Panc1 (cell line): ENCODE data around the gene GNRHR. TPM values are rescaled to one million over a fixed set of nuclear protein-coding genes. Genes with fewer than 3 reads are reported as not detected.

Experiments used
- ATAC-seq: fragments of 200-7000 bp; cut with Tn5 transposase; 2 replicates; pipeline ENCODE4 v1.9.1; 2020; ENCODE audit warnings: mild to moderate bottlenecking, moderate library complexity
- BruUV-seq: library from RNA; stranded (reverse); fragments of 400-500 nt; replicated peaks from 2 replicates; lab custom pipeline; 2021; lab: Mats Ljungman, UMichigan
- CTCF ChIA-PET: fragments of 300-600 bp; sonication (Branson Sonifier 250); formaldehyde crosslinking; loops from one replicate; lab custom pipeline; 2022; ENCODE audit warnings: antibody characterized with exemption; lab: Charles Lee
- POLR2A ChIA-PET: fragments of 300-600 bp; sonication (Branson Sonifier 250); formaldehyde crosslinking; loops from one replicate; lab custom pipeline; 2022; ENCODE audit warnings: antibody characterized with exemption; lab: Charles Lee
- DNase-seq: peaks from one replicate; pipeline ENCODE4 v3.0.0-alpha.2; 2010; ENCODE audit warnings: low read depth, low spot score
- H3K27ac ChIP-seq: 2 replicates; pipeline ENCODE4 v1.5.1; 2011; ENCODE audit warnings: mild to moderate bottlenecking, low read length, inconsistent platforms
- H3K27me3 ChIP-seq: fragments of 200-500 bp; sonication (Bioruptor generic); 2 replicates; pipeline ENCODE4 v1.6.0; 2014; ENCODE audit warnings: low read length, inconsistent platforms; ENCODE audit not compliant: control insufficient read depth, insufficient read depth
- H3K36me3 ChIP-seq: fragments of 200-500 bp; sonication (Bioruptor generic); 2 replicates; pipeline ENCODE4 v1.5.1; 2014; ENCODE audit warnings: inconsistent platforms, mild to moderate bottlenecking, low read length, moderate library complexity; ENCODE audit not compliant: control insufficient read depth, insufficient read depth
- H3K4me1 ChIP-seq: 2 replicates; pipeline ENCODE4 v1.5.1; 2011; ENCODE audit warnings: inconsistent platforms, mild to moderate bottlenecking, low read length, moderate library complexity; ENCODE audit not compliant: control insufficient read depth, insufficient read depth
- H3K4me3 ChIP-seq, 2 experiments: 2 replicates each; pipeline ENCODE4 v1.5.1; 2011 to 2012; ENCODE audit warnings: low read depth in 2 of 2, low read length in 2 of 2, mild to moderate bottlenecking in 2 of 2, inconsistent platforms in 1 of 2, moderate library complexity in 1 of 2
- H3K9me3 ChIP-seq: fragments of 200-500 bp; sonication (Bioruptor generic); 2 replicates; pipeline ENCODE4 v1.5.1; 2014; ENCODE audit warnings: low read depth, mild to moderate bottlenecking, inconsistent platforms, low read length, moderate library complexity; ENCODE audit not compliant: control insufficient read depth, insufficient read depth
- POLR2AphosphoS5 ChIP-seq: IDR thresholded peaks from 2 replicates; pipeline ENCODE4 v1.6.1; 2012; ENCODE audit warnings: mild to moderate bottlenecking, low read depth, low read length, moderate library complexity
- SIN3A ChIP-seq: IDR thresholded peaks from 2 replicates; pipeline ENCODE4 v1.6.1; 2012; ENCODE audit warnings: low read depth, mild to moderate bottlenecking, low read length, moderate library complexity, borderline replicate concordance; ENCODE audit not compliant: insufficient read depth
- TCF7L2 ChIP-seq: IDR thresholded peaks from 2 replicates; pipeline ENCODE4 v1.6.1; 2011; ENCODE audit warnings: mild to moderate bottlenecking, low read depth, low read length, inconsistent platforms
- in situ Hi-C: cut with HindIII; loops from 2 replicates; pipeline ENCODE4 v1.10.0; 2016; ENCODE audit warnings: low sequenced_read_pairs, low pct_unique_long_range_greater_than_20kb
- intact Hi-C: fragments of 100-400 bp; cut with micrococcal nuclease; formaldehyde crosslinking; loops from one replicate; pipeline ENCODE4 v1.10.0; 2022; ENCODE audit not compliant: unreplicated experiment
- total RNA-seq: library from RNA; stranded (reverse); gene quantifications from one replicate; pipeline ENCODE4 v1.2.1, GENCODE V29; 2021; ENCODE audit not compliant: unreplicated experiment
- TF ChIP-seq, protein P1 (sequence below), 2 experiments: IDR thresholded peaks; 2 replicates each; pipeline ENCODE4 v1.6.1; 2011 to 2012; ENCODE audit warnings: low read depth in 2 of 2, control low read depth in 1 of 2, low read length in 1 of 2, mild to moderate bottlenecking in 1 of 2, moderate library complexity in 1 of 2; ENCODE audit not compliant: insufficient read depth in 1 of 2
- TF ChIP-seq, protein P2 (sequence below): fragments of 450-650 bp; IDR thresholded peaks from 2 replicates; pipeline ENCODE4 v1.5.1; 2017; ENCODE audit warnings: mild to moderate bottlenecking

Gene GNRHR
- total RNA-seq, 1 experiment from 2014 or later = not detected

DNA sequence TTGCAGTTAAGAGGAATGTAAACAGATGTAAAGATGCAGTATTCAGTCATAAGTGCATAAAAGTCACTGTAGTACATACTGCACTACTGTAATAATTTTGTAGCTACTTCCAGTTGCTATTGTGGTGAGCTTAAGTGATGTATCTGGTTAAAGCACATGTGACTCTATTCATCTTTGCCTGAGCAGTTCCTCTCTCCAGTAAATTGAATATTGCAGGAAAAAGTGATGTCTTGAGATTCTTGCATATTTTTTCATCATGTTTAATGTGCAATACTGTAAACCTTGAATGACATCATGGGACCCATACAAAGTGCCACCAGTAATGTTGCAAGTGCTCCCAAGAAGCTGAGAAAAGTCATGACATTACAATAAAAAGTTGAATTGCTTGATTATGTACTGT lies 62.9 kb downstream of the GNRHR start:
- in situ Hi-C loops = no loop called here
- H3K4me1 ChIP-seq = no peaks in the 10 kb centered on the region
- H3K36me3 ChIP-seq = peaks cover 5% of the 10 kb centered on the region; the same call in 1 of the 2 replicates
- intact Hi-C loops = no loop called here
- BruUV-seq = no TSS peak
- DNase-seq (no peak), ATAC-seq (no peak)
- POLR2A ChIA-PET = no interaction called here
- TF ChIP-seq POLR2AphosphoS5 (no peak), SIN3A (no peak), TCF7L2 (no peak)
- TF ChIP-seq, protein P1, sequence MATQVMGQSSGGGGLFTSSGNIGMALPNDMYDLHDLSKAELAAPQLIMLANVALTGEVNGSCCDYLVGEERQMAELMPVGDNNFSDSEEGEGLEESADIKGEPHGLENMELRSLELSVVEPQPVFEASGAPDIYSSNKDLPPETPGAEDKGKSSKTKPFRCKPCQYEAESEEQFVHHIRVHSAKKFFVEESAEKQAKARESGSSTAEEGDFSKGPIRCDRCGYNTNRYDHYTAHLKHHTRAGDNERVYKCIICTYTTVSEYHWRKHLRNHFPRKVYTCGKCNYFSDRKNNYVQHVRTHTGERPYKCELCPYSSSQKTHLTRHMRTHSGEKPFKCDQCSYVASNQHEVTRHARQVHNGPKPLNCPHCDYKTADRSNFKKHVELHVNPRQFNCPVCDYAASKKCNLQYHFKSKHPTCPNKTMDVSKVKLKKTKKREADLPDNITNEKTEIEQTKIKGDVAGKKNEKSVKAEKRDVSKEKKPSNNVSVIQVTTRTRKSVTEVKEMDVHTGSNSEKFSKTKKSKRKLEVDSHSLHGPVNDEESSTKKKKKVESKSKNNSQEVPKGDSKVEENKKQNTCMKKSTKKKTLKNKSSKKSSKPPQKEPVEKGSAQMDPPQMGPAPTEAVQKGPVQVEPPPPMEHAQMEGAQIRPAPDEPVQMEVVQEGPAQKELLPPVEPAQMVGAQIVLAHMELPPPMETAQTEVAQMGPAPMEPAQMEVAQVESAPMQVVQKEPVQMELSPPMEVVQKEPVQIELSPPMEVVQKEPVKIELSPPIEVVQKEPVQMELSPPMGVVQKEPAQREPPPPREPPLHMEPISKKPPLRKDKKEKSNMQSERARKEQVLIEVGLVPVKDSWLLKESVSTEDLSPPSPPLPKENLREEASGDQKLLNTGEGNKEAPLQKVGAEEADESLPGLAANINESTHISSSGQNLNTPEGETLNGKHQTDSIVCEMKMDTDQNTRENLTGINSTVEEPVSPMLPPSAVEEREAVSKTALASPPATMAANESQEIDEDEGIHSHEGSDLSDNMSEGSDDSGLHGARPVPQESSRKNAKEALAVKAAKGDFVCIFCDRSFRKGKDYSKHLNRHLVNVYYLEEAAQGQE (IDR thresholded peaks at IDR 0.05; ENCODE audit: insufficient read depth in 1 of 2, low read depth in 2 of 2, low read length in 1 of 2) = no peak
- TF ChIP-seq, protein P2, sequence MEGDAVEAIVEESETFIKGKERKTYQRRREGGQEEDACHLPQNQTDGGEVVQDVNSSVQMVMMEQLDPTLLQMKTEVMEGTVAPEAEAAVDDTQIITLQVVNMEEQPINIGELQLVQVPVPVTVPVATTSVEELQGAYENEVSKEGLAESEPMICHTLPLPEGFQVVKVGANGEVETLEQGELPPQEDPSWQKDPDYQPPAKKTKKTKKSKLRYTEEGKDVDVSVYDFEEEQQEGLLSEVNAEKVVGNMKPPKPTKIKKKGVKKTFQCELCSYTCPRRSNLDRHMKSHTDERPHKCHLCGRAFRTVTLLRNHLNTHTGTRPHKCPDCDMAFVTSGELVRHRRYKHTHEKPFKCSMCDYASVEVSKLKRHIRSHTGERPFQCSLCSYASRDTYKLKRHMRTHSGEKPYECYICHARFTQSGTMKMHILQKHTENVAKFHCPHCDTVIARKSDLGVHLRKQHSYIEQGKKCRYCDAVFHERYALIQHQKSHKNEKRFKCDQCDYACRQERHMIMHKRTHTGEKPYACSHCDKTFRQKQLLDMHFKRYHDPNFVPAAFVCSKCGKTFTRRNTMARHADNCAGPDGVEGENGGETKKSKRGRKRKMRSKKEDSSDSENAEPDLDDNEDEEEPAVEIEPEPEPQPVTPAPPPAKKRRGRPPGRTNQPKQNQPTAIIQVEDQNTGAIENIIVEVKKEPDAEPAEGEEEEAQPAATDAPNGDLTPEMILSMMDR = no peak
- H3K27me3 ChIP-seq = no peaks in the 10 kb centered on the region
- no peak overlapping the region for H3K27ac ChIP-seq
- H3K9me3 ChIP-seq = no peaks in the 10 kb centered on the region
- CTCF ChIA-PET = no interaction called here
- H3K4me3 ChIP-seq = no peak overlapping the region

Other genes starting within 250 kb of the GNRHR start
- gene CENPC, start 208.9 kb downstream of the GNRHR start, total RNA-seq = 10.1 TPM
- not detected for gene STAP1, start 195.7 kb downstream of the GNRHR start, total RNA-seq
- 59.4 TPM for gene UBA6, start 53.2 kb downstream of the GNRHR start, total RNA-seq
- gene TMPRSS11D, start 129.6 kb upstream of the GNRHR start, total RNA-seq = not detected
- gene TMPRSS11A, start 209.1 kb upstream of the GNRHR start, total RNA-seq = not detected